ENCODE data around the gene HLF. TPM values are rescaled to one million over a fixed set of nuclear protein-coding genes. Genes with fewer than 3 reads are reported as not detected.

HLF gene
- total and polyA plus RNA-seq, 10 of the 15 experiments (the other 5 are each of a cell fraction or from before 2014, with no cell fraction given), result 0.01 to 0.33 (median 0.20) TPM; not detected in 3

- ChIA-PET RAD21 (ENCODE audit: unreplicated experiment) (interaction anchor here (0.7 to 4.4 kb wide), 13 partner anchors 9 to 365 kb away, joined by 3 to 57 read pairs (median 5); partner anchors contain the start of gene SMIM36), CTCF (interaction anchor here (0.6 to 8.5 kb wide), 42 partner anchors 9 to 430 kb away, joined by 3 to 111 read pairs (median 4); partner anchors contain the start of gene SMIM36), SMC1A (ENCODE audit: uncharacterized antibody, unreplicated experiment) (interaction anchor here (0.9 to 10.5 kb wide), 17 partner anchors 9 to 365 kb away, joined by 3 to 109 read pairs (median 4); partner anchors contain the start of gene SMIM36), POLR2A (interaction anchor here (0.6 kb wide), 1 partner anchor 143 kb away, joined by 3 read pairs; no protein-coding TSS in a partner anchor)
- intact Hi-C loops (cut with micrococcal nuclease; ENCODE audit: unreplicated experiment) (loop anchor here (1.0 to 5.0 kb wide), 2 partner anchors 158 to 304 kb away; no protein-coding TSS in a partner anchor), in situ Hi-C loops (cut with MboI) (loop anchor here (5.0 kb wide), 1 partner anchor 156 kb away; the partner anchor contains the start of gene SMIM36)
- ATAC-seq, result peak; percentile 100
- no peak overlapping the region for H3K27ac ChIP-seq (ENCODE audit: control insufficient read depth, insufficient read depth)
- no peaks in the 10 kb centered on the region for H4K20me1 ChIP-seq (ENCODE audit: control insufficient read depth, insufficient read depth)
- BruUV-seq (replicated peaks), result no TSS peak
- no peaks in the 10 kb centered on the region; a peak in 1 of 4 replicates for H3K27me3 ChIP-seq (replicated peaks in 1 of 2; ENCODE audit: control insufficient read depth in 2 of 2, insufficient read depth in 2 of 2, low read length in 1 of 2)
- H3K4me1 ChIP-seq (ENCODE audit: control insufficient read depth, insufficient read depth, low read length), result no peaks in the 10 kb centered on the region
- H3K4me2 ChIP-seq (ENCODE audit: control insufficient read depth, insufficient read depth), result no peak overlapping the region
- FAIRE-seq, result peak; percentile 66
- H3K9me3 ChIP-seq (replicated peaks; ENCODE audit: control insufficient read depth, insufficient read depth, low read length), result peaks cover 2% of the 10 kb centered on the region; the same call in 2 of the 3 replicates
- WGBS (ENCODE audit: insufficient coverage, insufficient replicate concordance, low lambda C conversion rate, missing lambda C conversion rate), result 0% methylated on average over 3 of the region's 3 CpGs
- H3K36me3 ChIP-seq (ENCODE audit: control insufficient read depth in 2 of 2, insufficient read depth in 2 of 2, low read length in 1 of 2), result no peaks in the 10 kb centered on the region
- H3K9ac ChIP-seq (ENCODE audit: control insufficient read depth, insufficient read depth, low read length), result no peak overlapping the region
- 0 out of 2 replicates have a peak overlapping the region, but pooled peaks have one; percentile 2 for H2AFZ ChIP-seq (ENCODE audit: control insufficient read depth, low read depth, low read length)
- no peak overlapping the region for H3K4me3 ChIP-seq
- peak; percentile 28 for DNase-seq (ENCODE audit: low read depth, low spot score)
- H3K79me2 ChIP-seq (ENCODE audit: control insufficient read depth, insufficient read depth, low read length), result no peaks in the 10 kb centered on the region
- no peak for TF ChIP-seq BRCA1 (IDR thresholded peaks at IDR 0.05; ENCODE audit: low read depth, low read length)
- TF ChIP-seq PKNOX1 (IDR thresholded peaks at IDR 0.05), result peak; percentile 49; the same call in 1 of the 2 replicates
- peak; percentile 21 for TF ChIP-seq RELA (IDR thresholded peaks at IDR 0.05; ENCODE audit: borderline replicate concordance, partially characterized antibody)
- no peak for TF ChIP-seq SMAD1 (IDR thresholded peaks at IDR 0.05; ENCODE audit: low read depth, partially characterized antibody)
- no peak for TF ChIP-seq CBX5 (IDR thresholded peaks at IDR 0.05; ENCODE audit: low read depth)
- TF ChIP-seq POU2F2 (IDR thresholded peaks at IDR 0.05; ENCODE audit: borderline replicate concordance, low read depth, low read length), result peak; percentile 25; the same call in 1 of the 3 replicates
- TF ChIP-seq RELB (IDR thresholded peaks at IDR 0.05; ENCODE audit: low read depth), result no peak
- TF ChIP-seq RAD21 (IDR thresholded peaks at IDR 0.05; ENCODE audit: insufficient read depth, low read depth, low read length), result peak; percentile 71
- TF ChIP-seq MAX (IDR thresholded peaks at IDR 0.05; ENCODE audit: low read depth, low read length), result no peak
- no peak for TF ChIP-seq MLLT1 (IDR thresholded peaks at IDR 0.05)
- TF ChIP-seq CREM (IDR thresholded peaks at IDR 0.05; ENCODE audit: low read depth), result no peak
- TF ChIP-seq HCFC1 (IDR thresholded peaks at IDR 0.05; ENCODE audit: low read length), result no peak
- no peak for TF ChIP-seq E4F1 (IDR thresholded peaks at IDR 0.05; ENCODE audit: borderline replicate concordance, partially characterized antibody)
- TF ChIP-seq YY1 (IDR thresholded peaks at IDR 0.05; ENCODE audit: low read depth, low read length), result peak; percentile 58; the same call in 1 of the 2 replicates
- no peak for TF ChIP-seq ZNF274 (IDR thresholded peaks at IDR 0.05; ENCODE audit: insufficient read depth, insufficient read length)
These were observed 91.9 kb downstream of the HLF start for GRCh38 chr17:55356434-55357328.

Measured in GM12878 (cell line).